ENCODE results near the gene GRK6.
A peak's percentile ranks its signal among the peaks of the same experiment; 100 is the strongest.

GRK6 gene

DNA sequence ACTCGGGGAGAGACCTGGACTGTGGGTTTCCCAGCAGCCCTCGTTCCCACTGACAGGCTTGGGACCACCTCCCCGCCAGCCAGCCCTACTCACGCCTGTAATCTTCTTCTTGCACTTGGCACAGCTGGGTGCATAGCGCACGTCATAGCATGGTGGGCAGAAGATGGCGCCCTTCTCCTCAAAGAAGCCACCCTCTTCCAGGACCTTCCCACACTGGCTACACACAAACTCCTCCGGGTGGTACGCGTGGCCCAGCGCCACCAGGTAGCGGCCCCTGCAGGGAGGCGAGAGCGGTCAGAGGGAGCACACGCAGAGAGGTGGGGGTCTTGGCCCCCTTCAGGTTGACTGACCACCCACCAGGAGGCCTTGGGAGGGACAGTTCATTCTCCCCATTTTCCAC is 61.5 kb downstream of the GRK6 start:
- no peak for DNase-seq

- DNase-seq: no peak
Observed at GRCh38 chr5:177489119-177489716, 62.7 kb downstream of the GRK6 start.

DNA sequence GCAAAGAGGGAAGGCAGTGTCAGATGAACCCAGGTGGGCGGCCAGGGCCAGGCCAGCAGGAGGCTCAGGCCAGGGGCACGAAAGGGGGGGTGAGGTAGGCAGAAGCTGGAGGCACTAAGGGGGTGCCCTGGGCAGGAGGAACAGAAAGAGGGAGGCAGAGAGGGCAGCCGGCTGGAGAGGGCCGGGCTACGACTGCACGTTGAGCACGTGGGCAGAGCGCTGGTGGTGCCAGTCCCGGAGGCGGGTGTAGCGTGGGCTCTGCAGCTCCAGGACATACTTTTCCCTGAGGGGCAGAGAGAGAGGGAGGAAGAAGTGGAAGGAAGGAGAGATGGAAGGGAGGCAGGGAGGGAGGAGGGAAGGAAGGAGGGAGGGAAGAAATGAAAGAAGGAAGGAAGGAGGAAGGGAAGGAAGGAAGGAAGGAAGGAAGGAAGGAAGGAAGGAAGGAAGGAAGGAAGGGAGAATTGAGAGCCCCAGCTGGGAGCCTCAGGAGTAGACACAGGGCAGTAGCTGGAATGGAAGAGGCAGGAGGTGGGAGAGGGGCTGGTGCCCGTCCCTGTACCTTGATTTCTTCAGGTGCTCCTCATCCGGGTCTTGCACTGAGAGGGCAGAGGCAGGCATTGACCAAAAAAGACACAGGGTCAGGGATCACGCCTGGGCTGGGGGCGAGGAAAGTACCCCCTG is 64.0 kb downstream of the GRK6 start:
- no peak for DNase-seq

DNA sequence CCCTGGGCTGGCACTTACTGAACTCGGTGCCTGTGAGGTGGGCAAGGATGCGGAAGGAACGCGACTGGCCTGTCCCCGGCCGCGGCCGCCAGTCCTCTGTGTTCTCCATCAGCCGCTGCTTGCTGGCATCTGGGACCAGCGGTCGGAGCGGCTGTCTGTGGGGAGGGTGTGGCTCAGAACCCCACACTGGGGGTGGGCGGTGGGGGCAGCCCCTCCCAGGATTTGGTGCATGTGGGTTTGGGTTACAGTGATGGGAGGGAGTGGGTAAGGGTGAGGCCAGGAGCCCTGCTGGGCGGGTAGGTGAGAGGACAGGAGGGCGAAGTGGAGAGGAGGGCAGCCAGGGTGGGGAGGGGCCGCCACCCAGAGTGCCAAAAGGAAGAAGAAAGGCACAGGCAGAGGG is 64.5 kb downstream of the GRK6 start:
- DNase-seq: no peak

- DNase-seq: peak; percentile 59
Observed at GRCh38 chr5:177491429-177491945, 65.0 kb downstream of the GRK6 start.

DNA sequence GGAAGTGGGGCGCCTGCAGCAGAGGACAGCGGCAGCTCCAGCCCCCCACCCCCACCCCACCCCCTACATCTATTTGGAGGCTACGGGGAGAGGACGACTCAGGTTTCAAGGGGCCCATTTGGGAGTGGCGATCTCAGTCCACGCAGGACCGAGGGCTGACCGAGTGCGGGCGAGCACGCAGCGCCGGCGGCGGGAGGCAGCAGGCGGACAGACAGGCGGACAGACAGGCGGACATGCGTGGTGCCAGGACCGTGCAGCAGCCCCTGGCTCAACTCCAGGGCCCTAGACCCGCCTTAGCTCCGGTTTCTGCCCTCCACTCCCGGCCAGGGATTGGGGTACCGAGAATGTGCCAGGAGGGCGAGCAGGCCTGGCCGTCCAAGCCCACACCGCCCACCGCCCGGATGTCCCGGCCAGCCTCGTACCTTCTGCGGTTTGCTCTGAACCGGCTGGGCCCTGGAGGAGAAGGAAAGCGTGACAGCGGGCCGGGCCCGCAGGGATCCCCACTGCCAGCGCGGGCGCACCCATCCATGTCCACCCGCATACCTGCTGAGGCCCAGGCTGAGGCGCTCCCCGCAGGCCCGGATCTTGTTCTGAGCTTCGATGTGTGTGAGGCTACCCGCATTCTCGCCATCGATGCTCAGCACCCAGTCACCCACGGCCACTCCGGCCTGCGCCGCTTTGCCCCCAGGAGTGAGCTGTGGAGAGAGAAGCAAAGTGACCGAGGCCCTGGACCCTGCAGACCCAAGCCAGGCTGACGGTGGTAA is 65.7 kb downstream of the GRK6 start:
- DNase-seq: no peak

Data from fibroblast of skin of abdomen (primary cell).